GM12874 (cell line): ENCODE data around the gene SYT15B.
"Not testable (repeated sequence)": the region's sequence is repeated elsewhere in the genome, so short reads cannot be mapped to it uniquely, and the experiment has no call there.

Source experiments
- TF ChIP-seq, protein P1 (sequence below): IDR thresholded peaks from 2 replicates; pipeline ENCODE4 v1.5.1; 2011; ENCODE audit warnings: low read depth, mild to moderate bottlenecking, control low read depth, low read length, moderate library complexity; ENCODE audit not compliant: insufficient read depth

The SYT15B gene

DNA sequence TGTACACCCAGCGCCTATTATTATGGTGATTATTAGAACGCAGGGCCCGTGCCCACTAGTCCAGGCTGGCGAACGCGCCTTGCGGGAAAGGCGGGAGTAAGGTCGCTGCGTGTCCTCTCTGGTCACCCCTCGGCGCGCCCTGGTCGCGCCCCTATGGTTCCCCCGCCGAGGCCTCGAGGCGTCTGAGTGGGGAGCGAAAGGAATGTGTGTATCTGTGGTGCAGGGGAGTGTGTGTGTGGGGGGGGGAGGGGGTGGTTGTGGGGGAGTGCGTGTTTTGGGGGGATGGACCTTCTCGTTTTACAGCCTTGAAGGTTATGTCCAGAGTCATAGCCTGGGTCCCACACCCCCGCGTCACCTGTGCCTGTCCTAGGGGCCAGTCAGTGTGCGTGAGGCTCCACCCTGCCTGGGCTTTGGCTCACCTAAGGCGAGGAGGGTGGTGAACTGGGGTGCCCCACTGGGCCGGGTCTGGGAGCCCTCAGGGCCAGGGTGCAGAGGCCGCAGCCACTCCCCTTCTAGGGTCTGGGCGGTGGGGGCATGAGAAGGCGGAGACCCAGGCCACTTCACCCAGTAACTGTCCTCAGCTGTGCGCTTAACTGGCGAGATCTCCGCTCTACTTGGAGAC lies at the start of gene SYT15B:
Gene SYT15B, minus strand, starts transcription at position 39 of the 622 bp plus-strand sequence. CDS start 952 bp downstream, outside the sequence.
- TF ChIP-seq, protein P1, sequence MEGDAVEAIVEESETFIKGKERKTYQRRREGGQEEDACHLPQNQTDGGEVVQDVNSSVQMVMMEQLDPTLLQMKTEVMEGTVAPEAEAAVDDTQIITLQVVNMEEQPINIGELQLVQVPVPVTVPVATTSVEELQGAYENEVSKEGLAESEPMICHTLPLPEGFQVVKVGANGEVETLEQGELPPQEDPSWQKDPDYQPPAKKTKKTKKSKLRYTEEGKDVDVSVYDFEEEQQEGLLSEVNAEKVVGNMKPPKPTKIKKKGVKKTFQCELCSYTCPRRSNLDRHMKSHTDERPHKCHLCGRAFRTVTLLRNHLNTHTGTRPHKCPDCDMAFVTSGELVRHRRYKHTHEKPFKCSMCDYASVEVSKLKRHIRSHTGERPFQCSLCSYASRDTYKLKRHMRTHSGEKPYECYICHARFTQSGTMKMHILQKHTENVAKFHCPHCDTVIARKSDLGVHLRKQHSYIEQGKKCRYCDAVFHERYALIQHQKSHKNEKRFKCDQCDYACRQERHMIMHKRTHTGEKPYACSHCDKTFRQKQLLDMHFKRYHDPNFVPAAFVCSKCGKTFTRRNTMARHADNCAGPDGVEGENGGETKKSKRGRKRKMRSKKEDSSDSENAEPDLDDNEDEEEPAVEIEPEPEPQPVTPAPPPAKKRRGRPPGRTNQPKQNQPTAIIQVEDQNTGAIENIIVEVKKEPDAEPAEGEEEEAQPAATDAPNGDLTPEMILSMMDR: not testable (repeated sequence)

DNA sequence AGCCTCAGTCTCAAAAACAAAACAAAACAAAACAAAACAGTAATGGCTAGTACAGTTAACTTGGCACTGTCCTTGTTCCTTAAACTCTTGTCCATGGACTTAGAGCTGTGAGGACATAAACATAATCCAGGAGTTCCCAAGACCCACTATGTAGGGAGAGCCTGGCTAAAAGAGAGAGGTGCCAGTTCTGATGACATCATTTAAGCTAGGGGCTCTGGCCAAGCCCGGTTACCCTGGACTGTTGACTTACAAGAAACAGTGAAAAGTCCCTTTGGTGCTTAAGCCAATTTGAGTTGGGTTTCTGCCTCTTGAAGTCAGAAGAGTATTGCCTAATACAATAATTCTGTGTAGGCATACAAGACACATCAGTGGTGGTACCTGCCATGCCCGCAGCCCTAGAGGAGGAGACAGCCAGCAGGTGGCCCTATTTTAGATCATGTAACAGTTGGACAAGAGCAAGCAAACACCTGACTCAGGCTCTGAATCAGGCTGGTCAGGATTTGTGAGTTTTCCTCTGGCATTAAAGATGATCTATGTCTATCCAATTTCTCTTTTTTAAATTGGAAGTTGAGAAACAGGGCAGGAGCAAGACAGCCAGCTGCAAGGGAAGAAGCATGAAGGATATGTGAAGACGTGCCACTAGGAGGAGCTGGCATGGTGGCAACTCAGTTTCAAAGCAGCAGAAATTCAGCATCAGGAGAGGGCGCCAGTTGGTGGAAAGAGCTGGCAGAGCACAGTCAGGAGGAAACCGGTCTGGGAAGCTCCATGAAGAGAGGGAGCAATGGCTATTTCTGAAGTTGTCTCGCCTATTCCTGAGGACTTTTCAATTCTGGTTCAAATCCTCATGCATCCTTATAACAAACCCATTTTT lies 12.2 kb upstream of the SYT15B start:
- TF ChIP-seq, protein P1: peak; percentile 24
